ENCODE results near the gene MST1R.

GRCh38 chr3:49842843-49843517 lies 60.7 kb downstream of the MST1R start:
- no peak for TF ChIP-seq SMC3 (IDR thresholded peaks at IDR 0.05)
- TF ChIP-seq EP300 (IDR thresholded peaks at IDR 0.05) = no peak
- no peak for TF ChIP-seq CHD2 (IDR thresholded peaks at IDR 0.05; ENCODE audit: low read length, partially characterized antibody)
- no peak for TF ChIP-seq CTCF (IDR thresholded peaks at IDR 0.05)
